AG09319 (cell line): ENCODE results near the gene PDZRN3.

ENCODE experiments used
- DNase-seq: peaks from one replicate; pipeline ENCODE4 v3.0.0-alpha.2; 2010; ENCODE audit warnings: low read depth; ENCODE audit errors: extremely low read depth
- CTCF ChIP-seq: IDR thresholded peaks from 2 replicates; pipeline ENCODE4 v1.5.1; 2011; ENCODE audit warnings: low read depth, mild to moderate bottlenecking, inconsistent platforms, low read length, moderate library complexity

The PDZRN3 gene

GRCh38 chr3:73604451-73604850 is 20.3 kb downstream of the PDZRN3 start:
- TF ChIP-seq CTCF = no peak
- DNase-seq = no peak

GRCh38 chr3:73603762-73604171 is 21.0 kb downstream of the PDZRN3 start:
- no peak for DNase-seq
- TF ChIP-seq CTCF = no peak

GRCh38 chr3:73602170-73602569 is 22.6 kb downstream of the PDZRN3 start:
- no peak for TF ChIP-seq CTCF
- peak; percentile 54 for DNase-seq

DNA sequence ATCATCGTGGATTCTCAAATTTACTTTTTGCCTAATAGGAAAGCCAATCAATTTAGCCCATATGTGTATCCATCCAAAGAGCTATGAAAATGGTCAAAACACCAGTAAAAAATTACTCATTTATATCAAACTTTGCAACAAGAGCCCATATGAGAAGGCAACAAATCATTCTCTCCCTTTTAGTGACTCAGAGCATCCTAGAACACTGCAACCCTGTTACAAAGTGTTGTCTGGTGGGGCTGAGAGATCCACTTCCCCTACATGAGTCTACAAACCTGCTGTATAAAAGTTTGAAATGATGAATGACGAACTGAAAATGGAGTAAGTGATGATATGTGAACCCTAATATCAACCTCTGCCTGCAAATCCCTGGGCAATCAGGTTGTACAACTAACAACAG is 23.3 kb downstream of the PDZRN3 start:
- no peak for DNase-seq
- no peak for TF ChIP-seq CTCF

- TF ChIP-seq CTCF = no peak
- no peak for DNase-seq
Measured at GRCh38 chr3:73601011-73601410, 23.7 kb downstream of the PDZRN3 start.

- no peak for TF ChIP-seq CTCF
Measured at GRCh38 chr3:73600293-73600938, 24.3 kb downstream of the PDZRN3 start.

DNA sequence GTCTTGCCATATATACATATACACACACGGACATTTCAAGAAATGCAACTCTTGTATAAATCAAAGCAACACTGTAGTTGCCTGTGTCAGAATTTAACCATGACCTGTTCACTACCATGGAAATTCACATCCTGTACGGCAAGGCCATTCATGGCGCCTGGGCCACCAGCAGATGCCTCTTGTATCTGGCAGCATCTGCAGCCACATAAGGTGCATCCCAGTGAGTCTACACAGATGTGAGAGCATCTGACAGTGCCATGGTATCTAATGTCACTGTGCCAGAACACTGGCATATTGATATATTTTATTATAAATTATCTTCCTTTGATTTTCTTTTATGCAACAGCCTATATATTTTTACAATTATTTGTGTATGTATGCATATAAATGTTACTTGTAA is 25.1 kb downstream of the PDZRN3 start:
- TF ChIP-seq CTCF = no peak
- no peak for DNase-seq

More at GRCh38 chr3:73600293-73600938, 24.3 kb downstream of the PDZRN3 start:
- peak; percentile 91 for DNase-seq
